Cardiac muscle cell (in vitro differentiated cells and primary cell): ENCODE data around the gene LRRC63. TPM values are rescaled to one million over a fixed set of nuclear protein-coding genes. Genes with fewer than 3 reads are reported as not detected.

Experiments
- DNase-seq, 2 donors: peaks; one replicate each; pipeline versions ENCODE4 v3.0.0 to v3.0.0-alpha.2; 2010 to 2017; ENCODE audit warnings: low read depth in 1 of 2, low spot score in 1 of 2
- H3K27ac ChIP-seq: fragments of 200-600 bp; sonication (generic); 2 replicates; pipeline ENCODE4 v1.5.1; 2016
- H3K27me3 ChIP-seq: fragments of 200-600 bp; sonication (generic); 2 replicates; pipeline ENCODE4 v1.6.0; 2016; ENCODE audit warnings: control low read depth
- H3K36me3 ChIP-seq: fragments of 200-600 bp; sonication (generic); 2 replicates; pipeline ENCODE4 v1.5.1; 2016; ENCODE audit warnings: control low read depth
- H3K4me1 ChIP-seq: fragments of 200-600 bp; sonication (generic); 2 replicates; pipeline ENCODE4 v1.8.1; 2017; ENCODE audit warnings: low read depth, mild to moderate bottlenecking, mixed run types
- H3K4me3 ChIP-seq: fragments of 200-600 bp; sonication (generic); 2 replicates; pipeline ENCODE4 v1.5.1; 2016; ENCODE audit warnings: mild to moderate bottlenecking
- H3K9me3 ChIP-seq: fragments of 200-600 bp; sonication (generic); 2 replicates; pipeline ENCODE4 v1.5.1; 2017; ENCODE audit warnings: low read depth, mild to moderate bottlenecking, control low read depth
- polyA plus RNA-seq: library from polyadenylated mRNA; unstranded; fragments of >200 nt; fragmentation: Nextera tagmentation; extraction: Ambion mirVana; gene quantifications from 2 replicates; pipeline ENCODE4 v1.2.1, GENCODE V29; 2016
- total RNA-seq: library from RNA; depleted of rRNA; stranded (reverse); fragments of >200 nt; gene quantifications from 2 replicates; pipeline ENCODE4 v1.2.3, GENCODE V29; 2016
- TF ChIP-seq, protein P1 (sequence below): IDR thresholded peaks from 2 replicates; pipeline ENCODE4 v1.5.1; 2012; ENCODE audit warnings: low read depth, mild to moderate bottlenecking, low read length

The LRRC63 gene
- total and polyA plus RNA-seq, 2 experiments from 2014 or later, result 2.0 to 2.1 TPM

GRCh38 chr13:46314587-46314986 is 102.9 kb downstream of the LRRC63 start:
- TF ChIP-seq, protein P1, sequence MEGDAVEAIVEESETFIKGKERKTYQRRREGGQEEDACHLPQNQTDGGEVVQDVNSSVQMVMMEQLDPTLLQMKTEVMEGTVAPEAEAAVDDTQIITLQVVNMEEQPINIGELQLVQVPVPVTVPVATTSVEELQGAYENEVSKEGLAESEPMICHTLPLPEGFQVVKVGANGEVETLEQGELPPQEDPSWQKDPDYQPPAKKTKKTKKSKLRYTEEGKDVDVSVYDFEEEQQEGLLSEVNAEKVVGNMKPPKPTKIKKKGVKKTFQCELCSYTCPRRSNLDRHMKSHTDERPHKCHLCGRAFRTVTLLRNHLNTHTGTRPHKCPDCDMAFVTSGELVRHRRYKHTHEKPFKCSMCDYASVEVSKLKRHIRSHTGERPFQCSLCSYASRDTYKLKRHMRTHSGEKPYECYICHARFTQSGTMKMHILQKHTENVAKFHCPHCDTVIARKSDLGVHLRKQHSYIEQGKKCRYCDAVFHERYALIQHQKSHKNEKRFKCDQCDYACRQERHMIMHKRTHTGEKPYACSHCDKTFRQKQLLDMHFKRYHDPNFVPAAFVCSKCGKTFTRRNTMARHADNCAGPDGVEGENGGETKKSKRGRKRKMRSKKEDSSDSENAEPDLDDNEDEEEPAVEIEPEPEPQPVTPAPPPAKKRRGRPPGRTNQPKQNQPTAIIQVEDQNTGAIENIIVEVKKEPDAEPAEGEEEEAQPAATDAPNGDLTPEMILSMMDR, result no peak
- no peaks in the 10 kb centered on the region for H3K9me3 ChIP-seq
- H3K36me3 ChIP-seq, result no peaks in the 10 kb centered on the region
- no peak overlapping the region for H3K4me3 ChIP-seq
- no peak overlapping the region for H3K27ac ChIP-seq
- no peaks in the 10 kb centered on the region for H3K4me1 ChIP-seq
- no peaks in the 10 kb centered on the region for H3K27me3 ChIP-seq
- no peak for DNase-seq

GRCh38 chr13:46315036-46315435 is 103.3 kb downstream of the LRRC63 start:
- no peaks in the 10 kb centered on the region for H3K9me3 ChIP-seq

GRCh38 chr13:46315491-46316075 is 103.9 kb downstream of the LRRC63 start:
- Histone ChIP-seq H3K4me1 (no peaks in the 10 kb centered on the region), H3K27me3 (no peaks in the 10 kb centered on the region), H3K4me3 (no peak overlapping the region), H3K9me3 (no peaks in the 10 kb centered on the region), H3K36me3 (no peaks in the 10 kb centered on the region), H3K27ac (no peak overlapping the region)
- TF ChIP-seq, protein P1, result no peak
- DNase-seq, result peak in 1 of 2 donors; percentile 37

More at GRCh38 chr13:46315036-46315435, 103.3 kb downstream of the LRRC63 start:
- H3K27ac ChIP-seq, result no peak overlapping the region
- TF ChIP-seq, protein P1, result no peak
- no peaks in the 10 kb centered on the region for H3K36me3 ChIP-seq
- H3K27me3 ChIP-seq, result no peaks in the 10 kb centered on the region
- no peak overlapping the region for H3K4me3 ChIP-seq
- no peaks in the 10 kb centered on the region for H3K4me1 ChIP-seq
- no peak for DNase-seq

DNA sequence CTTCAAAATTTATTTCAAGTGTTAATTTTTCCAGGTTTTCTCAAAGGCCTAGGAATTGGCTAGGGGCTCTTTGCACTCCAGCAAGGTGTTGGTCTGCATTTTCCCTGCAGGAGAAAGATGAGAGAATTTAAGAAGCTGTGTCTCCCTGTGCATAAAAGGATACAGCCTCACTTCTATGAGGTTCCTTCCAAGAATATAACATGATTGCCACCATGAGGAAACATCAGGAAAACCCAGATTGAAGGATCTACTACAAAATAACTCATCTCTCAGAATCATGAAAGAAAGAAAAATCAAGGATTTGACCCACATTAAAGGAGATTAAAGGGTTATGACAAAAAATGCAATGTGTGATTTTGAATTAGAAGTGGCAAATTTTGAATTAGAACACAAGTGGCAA is 105.4 kb downstream of the LRRC63 start:
- TF ChIP-seq, protein P1, result peak; percentile 22
- DNase-seq, result peak in 1 of 2 donors; percentile 58
- Histone ChIP-seq H3K36me3 (no peaks in the 10 kb centered on the region), H3K4me3 (no peak overlapping the region), H3K27me3 (no peaks in the 10 kb centered on the region), H3K9me3 (no peaks in the 10 kb centered on the region), H3K27ac (no peak overlapping the region), H3K4me1 (peaks cover 6% of the 10 kb centered on the region)

DNA sequence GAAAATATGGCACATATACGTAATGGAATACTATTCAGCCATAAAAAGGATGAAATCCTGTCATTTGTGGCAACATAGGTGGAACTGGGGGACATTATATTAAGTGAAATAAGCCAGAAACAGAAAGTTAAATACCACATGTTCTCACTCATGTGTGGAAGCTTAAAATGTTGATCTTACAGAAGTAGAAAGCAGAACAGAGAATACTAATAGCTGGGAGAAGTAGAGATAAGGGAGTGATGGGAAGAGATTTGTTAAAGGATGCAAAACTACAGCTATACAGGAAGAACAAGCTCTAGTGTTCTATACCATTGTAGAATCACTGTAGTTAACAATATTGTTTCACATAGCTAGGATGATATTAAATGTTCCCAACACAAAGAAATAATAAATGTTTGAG is 107.3 kb downstream of the LRRC63 start:
- TF ChIP-seq, protein P1, result no peak
- H3K27me3 ChIP-seq, result no peaks in the 10 kb centered on the region
- no peaks in the 10 kb centered on the region for H3K9me3 ChIP-seq
- H3K4me1 ChIP-seq, result peaks cover 6% of the 10 kb centered on the region
- H3K27ac ChIP-seq, result no peak overlapping the region
- H3K4me3 ChIP-seq, result no peak overlapping the region
- DNase-seq, result no peak
- no peaks in the 10 kb centered on the region for H3K36me3 ChIP-seq

DNA sequence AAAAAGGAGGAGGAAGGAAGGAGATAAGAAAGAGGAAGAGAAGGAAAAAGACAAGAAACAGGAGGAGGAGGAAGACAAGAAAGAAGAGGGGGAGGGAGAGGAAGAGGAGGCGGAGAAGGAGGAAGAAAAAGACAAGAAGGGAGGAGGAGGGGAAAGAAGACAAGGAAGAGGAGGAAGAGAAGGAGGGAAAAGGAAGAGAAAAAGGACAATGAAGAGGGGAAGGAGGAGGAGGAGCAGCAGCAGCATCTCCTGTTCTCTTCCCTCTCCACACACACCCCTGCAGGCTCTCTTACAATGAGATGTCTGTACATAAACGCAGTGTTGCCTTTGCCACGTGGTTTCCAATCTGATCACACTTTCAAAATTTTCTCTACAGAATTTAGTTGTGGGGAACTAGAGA is 108.7 kb downstream of the LRRC63 start:
- DNase-seq, result no peak
- no peaks in the 10 kb centered on the region for H3K27me3 ChIP-seq
- TF ChIP-seq, protein P1, result no peak
- no peaks in the 10 kb centered on the region for H3K9me3 ChIP-seq
- no peaks in the 10 kb centered on the region for H3K36me3 ChIP-seq
- H3K4me1 ChIP-seq, result peaks cover 6% of the 10 kb centered on the region
- no peak overlapping the region for H3K4me3 ChIP-seq
- H3K27ac ChIP-seq, result no peak overlapping the region
